GM21390 (cell line): ENCODE measurements around the gene CPLANE2.
A peak's percentile ranks its signal among the peaks of the same experiment; 100 is the strongest.
"Not testable (repeated sequence)": the region's sequence is repeated elsewhere in the genome, so short reads cannot be mapped to it uniquely, and the experiment has no call there.

ENCODE experiments used
- ATAC-seq: cut with Tn5 transposase; IDR thresholded peaks from one replicate; pipeline ENCODE4 v1.9.1; 2021; ENCODE audit not compliant: unreplicated experiment

CPLANE2 gene

DNA sequence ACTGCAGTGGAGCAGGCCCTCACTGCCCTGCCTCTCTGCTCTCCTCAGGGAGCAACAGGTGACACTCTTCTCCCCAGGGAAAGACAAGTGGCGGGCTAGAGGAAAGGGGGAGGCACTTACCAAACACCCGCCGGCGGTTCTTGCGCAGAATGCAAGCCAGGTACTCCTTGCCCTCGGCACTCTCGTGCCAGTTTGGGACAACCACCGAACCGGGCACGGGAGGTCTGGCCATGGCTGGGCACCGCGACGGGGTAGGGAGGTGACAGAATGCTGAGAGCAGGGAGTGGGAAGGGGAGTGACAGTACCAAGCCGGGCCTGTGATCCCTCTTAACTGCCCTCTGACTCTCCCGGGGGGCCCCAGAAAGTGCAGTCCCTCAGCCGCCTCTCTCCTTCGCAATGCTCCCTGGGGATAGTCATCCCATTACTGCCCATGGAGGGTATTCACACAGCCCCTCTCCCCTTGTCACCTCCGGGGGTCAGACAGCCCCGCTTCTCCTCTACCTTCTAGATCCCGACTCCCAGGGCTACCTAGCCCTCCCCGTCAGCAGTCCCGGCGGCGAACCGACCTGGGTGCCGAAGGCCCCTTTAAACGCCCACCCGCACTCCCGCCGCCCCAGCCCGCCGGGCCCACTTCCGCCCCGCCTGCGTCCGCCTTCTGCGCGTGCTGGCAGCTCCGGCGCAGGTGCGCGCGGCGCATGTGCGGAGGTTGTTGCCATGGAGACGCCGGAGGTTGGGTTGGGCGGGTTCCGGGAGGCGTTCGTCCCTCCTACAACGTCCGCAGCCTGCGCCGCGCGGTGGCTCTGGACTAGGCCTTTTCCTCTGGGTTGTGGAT is at the start of gene CPLANE2:
CPLANE2 (minus strand) TSS at position 673 of the 832 bp plus-strand sequence; CDS start at position 232, 441 bp downstream.
- ATAC-seq, result peak; percentile 87

GRCh38 chr1:16286122-16286521 is 49.1 kb upstream of the CPLANE2 start:
- no peak for ATAC-seq

DNA sequence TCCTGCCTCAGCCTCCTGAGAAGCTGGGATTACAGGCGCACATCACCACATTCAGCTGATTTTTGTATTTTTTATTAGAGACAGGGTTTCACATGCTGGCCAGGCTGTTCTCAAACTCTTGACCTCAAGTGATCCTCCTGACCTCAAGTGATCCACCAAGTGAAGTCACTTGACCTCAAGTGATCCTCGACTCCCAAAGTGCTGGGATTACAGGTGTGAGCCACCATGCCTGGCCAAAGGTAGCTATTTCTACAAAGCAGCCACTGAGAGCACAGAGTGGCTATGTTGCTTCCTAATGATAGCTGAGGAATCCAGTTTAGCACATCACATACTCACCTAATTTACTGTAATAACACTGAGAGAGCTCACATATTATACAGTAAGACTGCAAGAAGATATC is 44.8 kb upstream of the CPLANE2 start:
- ATAC-seq, result no peak

- no peak for ATAC-seq
Observed at GRCh38 chr1:16279186-16279585, 42.2 kb upstream of the CPLANE2 start.

DNA sequence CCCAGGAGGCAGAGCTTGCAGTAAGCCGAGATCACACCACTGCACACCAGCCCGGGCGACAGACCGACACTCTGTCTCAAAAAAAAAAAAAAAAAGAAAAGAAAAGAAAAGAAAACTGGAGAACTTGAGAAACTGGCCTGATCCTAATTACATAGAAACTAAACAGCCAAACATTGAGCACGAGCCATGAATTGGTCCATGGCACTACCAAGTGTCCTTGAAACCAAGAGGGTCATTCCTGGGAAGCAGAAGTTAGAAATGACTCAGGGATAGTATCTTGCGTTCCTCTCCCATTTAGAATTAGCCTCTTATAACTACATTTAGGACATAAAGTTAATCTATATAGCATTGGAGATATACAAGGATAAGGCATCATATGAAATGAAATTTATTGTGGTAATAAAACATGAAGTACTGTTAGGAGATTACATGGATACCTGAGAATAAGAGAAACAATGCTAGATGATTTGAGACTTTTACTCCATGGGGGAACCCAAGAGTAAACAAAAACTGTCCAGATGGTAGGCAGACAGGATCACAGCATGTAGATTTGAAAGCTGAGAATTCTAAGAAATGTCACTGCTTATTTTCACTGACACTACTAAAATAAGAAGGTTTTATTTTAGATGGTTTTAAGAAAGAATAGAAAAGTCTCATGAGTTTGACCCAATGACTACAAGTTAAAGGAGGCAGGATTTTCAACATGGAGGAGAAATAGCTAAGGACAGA is 39.5 kb upstream of the CPLANE2 start:
- no peak for ATAC-seq

GRCh38 chr1:16275591-16275990 is 38.6 kb upstream of the CPLANE2 start:
- no peak for ATAC-seq

DNA sequence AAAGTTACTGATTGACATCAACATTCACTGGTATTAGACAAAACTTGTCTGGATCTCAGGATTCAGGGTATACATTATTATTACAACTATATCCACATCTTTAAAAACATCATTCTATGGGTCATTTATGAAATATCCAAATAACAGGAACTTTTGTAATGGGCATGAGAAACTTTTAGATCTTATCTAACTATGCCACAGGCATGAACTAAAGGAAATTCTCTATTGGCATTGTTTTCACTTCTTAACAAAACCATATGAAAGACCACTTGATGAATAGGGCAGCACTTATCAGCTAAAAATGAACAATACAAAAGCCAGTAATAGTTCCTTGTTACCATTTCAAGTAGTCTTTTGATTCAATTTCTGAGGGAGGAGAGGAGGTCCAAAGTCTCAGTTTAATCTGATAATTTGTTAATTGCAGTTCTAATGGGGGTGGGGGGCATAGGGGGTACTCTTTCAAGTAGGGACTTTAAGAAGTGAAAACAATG is 30.8 kb upstream of the CPLANE2 start:
- no peak for ATAC-seq

DNA sequence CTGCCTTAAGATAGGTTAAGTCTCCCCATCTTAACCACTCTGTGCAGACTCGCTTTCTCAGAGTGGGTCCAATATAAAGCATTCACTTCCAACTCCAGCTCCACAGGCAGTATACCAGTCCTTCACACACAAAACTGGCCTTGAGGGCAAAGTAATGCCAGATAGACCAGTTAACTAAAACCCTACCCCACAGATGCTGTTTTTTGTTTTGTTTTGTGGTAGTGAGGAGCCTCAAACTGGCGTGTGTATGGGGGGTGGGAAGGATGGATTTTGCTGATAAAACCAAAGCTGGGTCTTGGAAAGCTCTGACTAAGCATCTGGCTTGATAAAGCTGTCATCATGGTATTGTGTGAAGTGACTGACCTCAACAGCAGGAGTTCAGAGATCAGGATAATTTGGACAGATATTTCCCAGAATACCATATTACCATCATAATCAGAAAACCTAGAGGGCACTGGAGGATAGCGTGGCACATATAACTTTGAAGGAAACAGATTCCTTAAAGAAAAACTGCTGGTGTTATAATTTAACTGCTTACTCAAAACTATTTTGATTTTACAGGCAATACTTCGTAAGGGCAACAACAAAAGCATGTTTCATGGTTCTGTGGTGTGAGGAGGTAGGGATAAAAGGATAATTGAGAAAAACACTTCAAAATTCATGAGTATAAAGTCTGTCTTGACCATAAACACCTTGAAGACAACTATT is 29.6 kb upstream of the CPLANE2 start:
- ATAC-seq, result no peak

- no peak for ATAC-seq
Observed at GRCh38 chr1:16262067-16262466, 25.1 kb upstream of the CPLANE2 start.

DNA sequence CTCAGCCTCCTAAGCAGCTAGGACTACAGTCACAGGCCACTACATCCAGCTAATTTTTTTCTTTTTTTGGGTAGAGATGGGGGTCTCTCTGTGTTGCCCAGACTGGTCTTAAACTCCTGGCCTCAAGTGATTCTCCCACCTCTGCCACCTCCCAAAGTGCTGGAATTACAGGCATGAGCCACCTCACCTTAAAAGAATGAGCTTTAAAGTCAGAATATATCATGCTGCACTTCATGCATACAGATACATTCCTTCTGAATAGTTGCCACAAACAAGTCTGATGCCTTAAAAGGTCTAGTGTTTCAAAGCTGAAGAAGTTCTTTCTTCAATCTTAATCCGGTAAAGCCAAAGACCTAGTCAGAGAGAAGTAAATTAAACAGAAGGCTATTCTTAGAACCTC is 23.8 kb upstream of the CPLANE2 start:
- no peak for ATAC-seq

- no peak for ATAC-seq
Observed at GRCh38 chr1:16258591-16259135, 21.7 kb upstream of the CPLANE2 start.

- no peak for ATAC-seq
Observed at GRCh38 chr1:16257968-16258367, 21.0 kb upstream of the CPLANE2 start.

DNA sequence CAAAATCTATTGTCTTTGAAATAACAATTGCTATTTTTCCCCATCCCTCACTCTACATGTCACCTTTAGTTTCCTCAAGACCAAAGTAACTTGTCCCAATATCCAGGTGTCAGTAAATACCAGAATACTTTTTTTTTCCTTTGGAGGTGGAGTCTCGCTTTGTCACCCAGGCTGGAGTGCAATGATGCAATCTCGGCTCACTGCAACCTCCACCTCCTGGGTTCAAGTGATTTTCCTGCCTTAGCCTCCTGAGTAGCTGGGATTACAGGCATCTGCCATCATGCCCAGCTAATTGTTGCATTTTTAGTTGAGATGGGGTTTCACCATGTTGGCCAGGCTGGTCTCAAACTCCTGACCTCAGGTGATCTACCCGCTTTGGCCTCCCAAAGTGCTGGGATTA is 20.6 kb upstream of the CPLANE2 start:
- not testable (repeated sequence) for ATAC-seq

- no peak for ATAC-seq
Observed at GRCh38 chr1:16256478-16256877, 19.5 kb upstream of the CPLANE2 start.

- no peak for ATAC-seq
Observed at GRCh38 chr1:16254263-16254928, 17.4 kb upstream of the CPLANE2 start.

GRCh38 chr1:16253332-16253922 is 16.4 kb upstream of the CPLANE2 start:
- no peak for ATAC-seq

GRCh38 chr1:16252912-16253311 is 15.9 kb upstream of the CPLANE2 start:
- no peak for ATAC-seq

DNA sequence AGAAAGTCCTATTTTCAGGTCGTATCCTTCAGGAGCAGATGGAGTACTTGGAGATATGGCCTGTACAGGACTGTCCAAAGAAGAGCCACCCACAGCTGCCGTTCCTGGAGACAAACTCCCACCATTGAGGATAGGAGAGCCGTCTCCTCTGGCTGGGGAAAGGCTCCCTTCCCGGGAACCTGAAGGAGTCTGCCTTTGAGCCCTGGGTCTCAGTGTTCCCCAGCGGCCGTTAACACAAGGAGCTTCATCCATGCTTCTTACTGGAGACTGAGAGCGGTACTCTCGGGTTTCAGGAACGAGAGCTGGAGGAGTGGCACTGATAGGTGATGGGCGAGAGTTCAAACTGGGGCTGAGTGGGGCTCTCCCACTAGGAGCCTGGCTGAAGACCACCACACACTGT is 14.4 kb upstream of the CPLANE2 start:
- no peak for ATAC-seq

DNA sequence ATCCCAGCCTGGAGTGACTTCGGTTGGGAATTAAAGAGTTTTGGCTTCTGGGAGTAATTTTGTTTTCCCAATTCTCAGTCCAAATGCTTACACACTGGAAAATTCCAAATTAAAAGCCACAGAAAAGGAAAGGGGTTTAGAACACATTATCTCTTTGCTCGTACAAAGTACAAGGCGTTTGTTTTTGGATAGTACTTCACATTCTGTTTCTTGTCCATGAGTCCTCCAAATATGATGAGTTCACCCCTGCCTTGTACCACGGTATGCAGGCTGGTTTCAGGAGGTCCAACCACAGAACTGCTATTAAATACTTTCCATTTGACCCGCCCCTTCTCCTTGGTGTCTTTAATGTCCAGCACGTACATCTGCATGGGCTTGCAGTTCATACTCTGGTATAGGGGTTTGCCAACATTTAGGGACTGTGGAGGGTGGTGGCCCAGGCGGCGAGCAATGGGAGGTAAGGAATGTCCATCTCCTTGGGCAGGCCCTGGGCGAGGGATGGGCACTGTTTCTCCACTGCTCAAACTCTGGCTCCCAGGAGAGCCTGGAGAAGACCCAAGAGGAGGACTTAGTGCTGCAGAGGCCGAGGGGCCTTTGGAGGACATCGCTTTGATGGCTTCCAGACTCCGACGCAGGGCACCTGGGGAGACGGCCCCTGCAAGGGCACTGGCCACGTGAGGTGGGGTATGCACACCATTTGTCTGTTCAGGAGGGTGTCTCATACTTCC is 13.7 kb upstream of the CPLANE2 start:
- no peak for ATAC-seq
